Fibroblast of lung (primary cell): ENCODE results near the gene CAMK2B.

ENCODE experiments used
- EZH2 ChIP-seq: IDR thresholded peaks from 2 replicates; pipeline ENCODE4 v1.5.1; 2012; ENCODE audit warnings: low read length, control low read depth, mild to moderate bottlenecking; ENCODE audit errors: missing control alignments
- TF ChIP-seq, protein P1 (sequence below), 2 donors: IDR thresholded peaks in 1 of 2; conservative IDR thresholded peaks in 1 of 2; 1 replicate in 1 of 2; 2 replicates in 1 of 2; pipeline ENCODE4 v1.5.1; 2011 to 2012; ENCODE audit warnings: low read length in 2 of 2, control low read depth in 1 of 2, inconsistent platforms in 1 of 2, low read depth in 1 of 2, mild to moderate bottlenecking in 1 of 2

GRCh38 chr7:44278451-44279161, 46.8 kb downstream of the CAMK2B start:
- TF ChIP-seq, protein P1, sequence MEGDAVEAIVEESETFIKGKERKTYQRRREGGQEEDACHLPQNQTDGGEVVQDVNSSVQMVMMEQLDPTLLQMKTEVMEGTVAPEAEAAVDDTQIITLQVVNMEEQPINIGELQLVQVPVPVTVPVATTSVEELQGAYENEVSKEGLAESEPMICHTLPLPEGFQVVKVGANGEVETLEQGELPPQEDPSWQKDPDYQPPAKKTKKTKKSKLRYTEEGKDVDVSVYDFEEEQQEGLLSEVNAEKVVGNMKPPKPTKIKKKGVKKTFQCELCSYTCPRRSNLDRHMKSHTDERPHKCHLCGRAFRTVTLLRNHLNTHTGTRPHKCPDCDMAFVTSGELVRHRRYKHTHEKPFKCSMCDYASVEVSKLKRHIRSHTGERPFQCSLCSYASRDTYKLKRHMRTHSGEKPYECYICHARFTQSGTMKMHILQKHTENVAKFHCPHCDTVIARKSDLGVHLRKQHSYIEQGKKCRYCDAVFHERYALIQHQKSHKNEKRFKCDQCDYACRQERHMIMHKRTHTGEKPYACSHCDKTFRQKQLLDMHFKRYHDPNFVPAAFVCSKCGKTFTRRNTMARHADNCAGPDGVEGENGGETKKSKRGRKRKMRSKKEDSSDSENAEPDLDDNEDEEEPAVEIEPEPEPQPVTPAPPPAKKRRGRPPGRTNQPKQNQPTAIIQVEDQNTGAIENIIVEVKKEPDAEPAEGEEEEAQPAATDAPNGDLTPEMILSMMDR (conservative IDR thresholded peaks at IDR 0.05 in 1 of 2, IDR thresholded peaks at IDR 0.05 in 1 of 2; ENCODE audit: low read depth in 1 of 2, low read length in 2 of 2), result no peak
- no peak for TF ChIP-seq EZH2
